T follicular helper cell (primary cell): Measurements from ENCODE around the gene CYP1B1.
"Not testable (repeated sequence)": the region's sequence is repeated elsewhere in the genome, so short reads cannot be mapped to it uniquely, and the experiment has no call there.

Source experiments
- DNase-seq: peaks from one replicate; pipeline ENCODE4 v3.0.0-alpha.2; 2020; ENCODE audit warnings: low read depth

The CYP1B1 gene

DNA sequence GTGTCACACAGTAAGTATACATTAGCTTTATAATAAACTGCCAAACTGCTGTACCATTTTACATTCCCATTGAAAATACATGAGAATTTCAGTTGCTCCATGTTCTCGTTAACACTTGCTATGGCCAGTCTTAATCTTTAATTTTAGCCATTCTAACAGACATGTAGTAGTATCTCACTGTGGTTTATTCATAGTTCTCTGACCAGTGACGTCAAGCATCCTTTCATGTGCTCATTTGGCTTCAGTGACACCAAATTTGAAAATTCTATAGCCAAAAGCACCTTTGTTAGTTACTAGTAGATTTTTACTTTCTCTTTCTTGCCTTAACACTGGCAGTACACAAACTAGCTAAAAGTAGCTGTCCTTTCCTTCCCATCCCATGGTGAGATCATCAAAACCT lies 43.0 kb downstream of the CYP1B1 start:
- DNase-seq: no peak

DNA sequence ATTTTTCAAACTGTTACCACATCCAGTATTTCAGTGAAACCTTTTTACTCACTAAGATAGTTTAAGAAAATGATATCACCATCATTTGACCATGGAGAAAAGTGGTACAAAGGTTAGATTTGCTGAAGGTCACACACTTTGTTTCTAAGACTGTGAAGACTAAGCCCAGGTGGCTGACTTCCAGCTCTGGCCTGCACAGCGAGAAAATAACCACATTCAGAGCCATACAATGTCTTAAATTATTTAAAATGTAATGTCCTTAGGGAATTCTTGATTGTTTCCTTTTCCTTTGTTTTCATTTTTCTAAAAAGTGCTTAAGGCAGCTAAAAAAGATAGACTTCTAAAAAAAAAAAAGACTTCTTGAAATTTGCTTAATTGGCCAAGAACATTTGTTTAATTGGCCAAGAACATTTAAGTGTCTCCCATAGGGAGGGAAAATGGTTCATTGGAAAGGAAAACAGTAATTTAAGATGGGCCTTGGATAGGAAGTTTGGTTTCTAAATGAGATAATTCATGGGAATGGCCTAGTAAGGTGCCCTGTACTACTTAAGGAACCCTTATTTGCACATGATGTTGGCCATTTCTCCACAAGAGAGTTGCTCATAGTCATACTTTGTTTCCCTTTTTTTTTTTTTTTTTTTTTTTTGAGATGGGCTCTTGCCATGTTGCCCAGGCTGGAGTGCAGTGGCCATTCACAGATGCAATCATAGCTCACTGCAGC lies 45.2 kb downstream of the CYP1B1 start:
- no peak for DNase-seq

- no peak for DNase-seq
These were observed 46.4 kb downstream of the CYP1B1 start for GRCh38 chr2:38029512-38029911.

DNA sequence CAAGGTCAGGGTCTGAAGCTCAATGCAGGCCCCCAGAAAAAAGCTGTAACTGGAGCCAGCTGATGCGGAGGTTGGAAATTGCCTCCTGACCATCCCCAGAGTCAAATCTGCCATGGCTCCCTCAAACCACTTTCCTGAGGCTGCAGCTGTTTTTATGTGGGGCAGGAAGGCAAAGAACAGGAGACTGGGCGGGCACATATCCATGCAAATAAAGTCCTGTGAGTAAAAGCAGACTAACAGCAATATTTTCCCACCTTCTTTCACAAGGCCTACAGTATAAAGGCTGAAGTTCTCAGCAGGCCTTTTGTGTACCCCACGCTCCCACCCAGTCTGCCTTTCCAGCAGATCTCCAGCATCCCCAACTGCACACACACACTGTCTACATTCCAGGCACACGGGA lies 47.1 kb downstream of the CYP1B1 start:
- DNase-seq: no peak

- no peak for DNase-seq
These were observed 49.1 kb downstream of the CYP1B1 start for GRCh38 chr2:38026846-38027245.

- DNase-seq: no peak
These were observed 54.4 kb downstream of the CYP1B1 start for GRCh38 chr2:38021589-38021988.

- DNase-seq: not testable (repeated sequence)
These were observed 55.4 kb downstream of the CYP1B1 start for GRCh38 chr2:38020359-38021069.

GRCh38 chr2:38017836-38018235 lies 58.1 kb downstream of the CYP1B1 start:
- no peak for DNase-seq
